ENCODE data around the gene ZNRF4. TPM values are rescaled to one million over a fixed set of nuclear protein-coding genes. Genes with fewer than 3 reads are reported as not detected.

The ZNRF4 gene
- total and polyA plus RNA-seq, 2 of the 8 experiments (the other 6 are each of a cell fraction or from before 2014, with no cell fraction given) = not detected

- no peak overlapping the region for H2BK120ac ChIP-seq (replicated peaks; ENCODE audit: low read depth, low read length)
- H3K9ac ChIP-seq (replicated peaks in 1 of 4; ENCODE audit: extremely low read depth in 1 of 4, low read depth in 3 of 4, low read length in 3 of 4) = no peak overlapping the region
- H3K14ac ChIP-seq (ENCODE audit: insufficient read length) = no peak overlapping the region
- no peak for FAIRE-seq
- H3K56ac ChIP-seq (replicated peaks; ENCODE audit: insufficient read length, low read depth, low read length) = no peak overlapping the region
- H3K27ac ChIP-seq (ENCODE audit: low read depth, low read length) = no peak overlapping the region
- no peak overlapping the region for H3K4ac ChIP-seq (replicated peaks; ENCODE audit: insufficient read length, low read depth, low read length)
- CTCF ChIA-PET (ENCODE audit: partially characterized antibody) = interaction anchor here (1.1 to 5.0 kb wide), 6 partner anchors 13 to 62 kb away, joined by 3 to 58 read pairs (median 19); no protein-coding TSS in a partner anchor
- H3K27me3 ChIP-seq (replicated peaks in 1 of 4; ENCODE audit: control insufficient read depth in 3 of 4, extremely low read depth in 1 of 4, insufficient read depth in 3 of 4, low read length in 3 of 4) = peaks cover 25 to 45% (median 41%) of the 10 kb centered on the region in 4 experiments
- H2AFZ ChIP-seq (ENCODE audit: low read length) = no peak overlapping the region
- no peaks in the 10 kb centered on the region for H3K79me1 ChIP-seq (ENCODE audit: low read depth, low read length)
- no peak overlapping the region for H2BK5ac ChIP-seq (ENCODE audit: low read depth, low read length)
- H3K23me2 ChIP-seq (ENCODE audit: low read depth, low read length) = no peaks in the 10 kb centered on the region
- H3K79me2 ChIP-seq (ENCODE audit: control insufficient read depth in 1 of 2, insufficient read depth in 2 of 2, low read length in 2 of 2) = no peaks in the 10 kb centered on the region
- H3K4me1 ChIP-seq (replicated peaks in 1 of 4; ENCODE audit: control insufficient read depth in 3 of 4, insufficient read depth in 4 of 4, low read length in 3 of 4) = peaks cover 0 to 3% (median 1%) of the 10 kb centered on the region in 4 experiments; a peak in 5 of 7 replicates
- no peak overlapping the region for H2AK5ac ChIP-seq (ENCODE audit: low read depth, low read length)
- 78% methylated on average over 2 of the region's 2 CpGs; no CpG with 5 or more reads in 1 of the 2 experiments for WGBS, 2 experiments (ENCODE audit: extremely low coverage in 1 of 2, insufficient coverage in 1 of 2, insufficient read length in 1 of 2, insufficient replicate concordance in 2 of 2, low coverage in 1 of 2, low lambda C conversion rate in 2 of 2, missing lambda C conversion rate in 1 of 2)
- H2BK12ac ChIP-seq (ENCODE audit: low read depth, low read length) = no peak overlapping the region
- no peak overlapping the region for H4K5ac ChIP-seq (ENCODE audit: insufficient read length, low read depth, low read length)
- H3K23ac ChIP-seq (ENCODE audit: insufficient read length) = no peak overlapping the region
- H3K18ac ChIP-seq (ENCODE audit: extremely low read depth, low read length) = no peak overlapping the region
- H4K20me1 ChIP-seq (replicated peaks in 1 of 2; ENCODE audit: control insufficient read depth in 1 of 2, insufficient read depth in 2 of 2, low read length in 2 of 2) = peaks cover 3 to 10% of the 10 kb centered on the region in 2 experiments
- H2BK20ac ChIP-seq (ENCODE audit: low read length) = no peak overlapping the region
- no peak overlapping the region for H3K4me2 ChIP-seq (ENCODE audit: insufficient read depth in 1 of 2, low read depth in 2 of 2, low read length in 2 of 2)
- POLR2A ChIA-PET (ENCODE audit: partially characterized antibody) = no interaction called here
- no peak for DNase-seq (ENCODE audit: low read depth in 1 of 2, low spot score in 2 of 2)
- no peak overlapping the region for H3K4me3 ChIP-seq (ENCODE audit: extremely low read depth in 1 of 4, insufficient read depth in 2 of 4, low read depth in 3 of 4, low read length in 4 of 4)
- H4K8ac ChIP-seq (ENCODE audit: extremely low read depth, insufficient read depth, low read length) = no peak overlapping the region
- no peaks in the 10 kb centered on the region for H3K36me3 ChIP-seq (ENCODE audit: control insufficient read depth in 2 of 4, insufficient read depth in 4 of 4, low read length in 3 of 4)
- peaks cover 12 to 20% of the 10 kb centered on the region in 2 experiments; a peak in 3 of 4 replicates for H3K9me3 ChIP-seq (ENCODE audit: insufficient read depth in 2 of 2, low read depth in 1 of 2, low read length in 1 of 2)
- H2BK15ac ChIP-seq (ENCODE audit: low read length) = no peak overlapping the region
- H4K91ac ChIP-seq (replicated peaks; ENCODE audit: insufficient read length, low read length) = no peak overlapping the region
- TF ChIP-seq MAX (IDR thresholded peaks at IDR 0.05) (no peak), SIRT6 (IDR thresholded peaks at IDR 0.05; ENCODE audit: low read length) (no peak), TAF1 (IDR thresholded peaks at IDR 0.05; ENCODE audit: low read depth, low read length) (no peak), E2F6 (IDR thresholded peaks at IDR 0.05) (no peak), MAFK (IDR thresholded peaks at IDR 0.05; ENCODE audit: low read depth, low read length) (no peak), BCL11A (IDR thresholded peaks at IDR 0.05; ENCODE audit: low read depth in 2 of 2, low read length in 2 of 2) (no peak), SP1 (IDR thresholded peaks at IDR 0.05; ENCODE audit: low read depth, low read length) (no peak), GABPA (IDR thresholded peaks at IDR 0.05; ENCODE audit: borderline replicate concordance, insufficient read depth, low read length) (no peak), CTBP2 (IDR thresholded peaks at IDR 0.05; ENCODE audit: borderline replicate concordance, insufficient read depth, insufficient read length, low read length) (no peak), EGR1 (IDR thresholded peaks at IDR 0.05; ENCODE audit: borderline replicate concordance, low read depth, low read length) (no peak), ATF2 (IDR thresholded peaks at IDR 0.05; ENCODE audit: low read length) (no peak), KDM1A (IDR thresholded peaks at IDR 0.05; ENCODE audit: borderline replicate concordance, low read length) (no peak)
Observed at GRCh38 chr19:5501907-5502306, 46.7 kb downstream of the ZNRF4 start.
